ENCODE data around the gene NPY4R2.
"Not testable (repeated sequence)": the region's sequence is repeated elsewhere in the genome, so short reads cannot be mapped to it uniquely, and the experiment has no call there.

DNA sequence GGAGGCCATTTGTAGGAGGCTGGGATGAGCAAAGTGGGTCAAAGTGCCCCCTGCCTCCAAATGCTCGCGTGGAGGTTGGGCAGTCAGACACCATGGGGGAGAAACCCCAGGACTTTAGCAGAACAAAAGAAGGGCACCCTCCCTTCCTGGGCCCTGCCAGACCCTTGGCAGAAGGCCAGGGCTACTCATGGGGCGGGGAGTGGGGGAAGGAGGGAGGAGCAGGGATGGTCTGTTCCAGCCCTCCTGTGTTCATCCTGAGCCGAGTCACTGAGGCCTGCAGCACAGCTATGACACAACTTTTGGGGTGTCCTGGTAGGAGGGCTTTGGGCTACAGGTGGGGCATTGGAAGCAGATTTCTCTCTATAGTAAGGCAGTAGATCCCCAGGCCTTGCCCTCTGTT is 24.9 kb downstream of the NPY4R2 start:
- TF ChIP-seq KLF1 (tag by site-specific recombination; IDR thresholded peaks at IDR 0.05); CTCF (tag by site-specific recombination; IDR thresholded peaks at IDR 0.05); ZNF530 (tag by site-specific recombination; IDR thresholded peaks at IDR 0.05; ENCODE audit: low read depth); ZNF707 (tag by site-specific recombination; IDR thresholded peaks at IDR 0.05); ZEB2 (tag by site-specific recombination; IDR thresholded peaks at IDR 0.05); ZNF76 (tag by site-specific recombination; IDR thresholded peaks at IDR 0.05; ENCODE audit: borderline replicate concordance, low read depth); ZBTB7A (tag by site-specific recombination; IDR thresholded peaks at IDR 0.05; ENCODE audit: low read depth); ZNF140 (tag by site-specific recombination; IDR thresholded peaks at IDR 0.05); ZNF121 (tag by site-specific recombination; IDR thresholded peaks at IDR 0.05); PRDM1 (tag by site-specific recombination; IDR thresholded peaks at IDR 0.05): not testable (repeated sequence)
- TF ChIP-seq, protein P1, sequence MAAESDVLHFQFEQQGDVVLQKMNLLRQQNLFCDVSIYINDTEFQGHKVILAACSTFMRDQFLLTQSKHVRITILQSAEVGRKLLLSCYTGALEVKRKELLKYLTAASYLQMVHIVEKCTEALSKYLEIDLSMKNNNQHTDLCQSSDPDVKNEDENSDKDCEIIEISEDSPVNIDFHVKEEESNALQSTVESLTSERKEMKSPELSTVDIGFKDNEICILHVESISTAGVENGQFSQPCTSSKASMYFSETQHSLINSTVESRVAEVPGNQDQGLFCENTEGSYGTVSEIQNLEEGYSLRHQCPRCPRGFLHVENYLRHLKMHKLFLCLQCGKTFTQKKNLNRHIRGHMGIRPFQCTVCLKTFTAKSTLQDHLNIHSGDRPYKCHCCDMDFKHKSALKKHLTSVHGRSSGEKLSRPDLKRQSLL (tag by site-specific recombination; IDR thresholded peaks at IDR 0.05): not testable (repeated sequence)

Data from HEK293 (cell line).